Chondrocyte (in vitro differentiated cells): ENCODE results near the gene PANK1. TPM values are rescaled to one million over a fixed set of nuclear protein-coding genes. Genes with fewer than 3 reads are reported as not detected.

ENCODE experiments used
- DNase-seq: peaks from one replicate; pipeline ENCODE4 v3.0.0; 2021; ENCODE audit warnings: mixed read lengths, low spot score
- H3K27ac Mint-ChIP-seq: one replicate; pipeline ENCODE4 v1.8.0; 2021; ENCODE audit warnings: mild to moderate bottlenecking, moderate library complexity, mixed read lengths; ENCODE audit not compliant: unreplicated experiment
- H3K27me3 Mint-ChIP-seq: 2 replicates; pipeline ENCODE4 v1.8.0; 2021; ENCODE audit warnings: low read depth, mixed read lengths
- H3K36me3 Mint-ChIP-seq: 2 replicates; pipeline ENCODE4 v1.8.0; 2021; ENCODE audit warnings: low read depth, mixed read lengths
- H3K4me1 Mint-ChIP-seq: 2 replicates; pipeline ENCODE4 v1.8.0; 2021; ENCODE audit warnings: low read depth, mild to moderate bottlenecking, mixed read lengths
- H3K4me3 Mint-ChIP-seq: one replicate; pipeline ENCODE4 v1.8.0; 2021; ENCODE audit warnings: mild to moderate bottlenecking, moderate library complexity, mixed read lengths; ENCODE audit not compliant: unreplicated experiment
- H3K9me3 Mint-ChIP-seq: 2 replicates; pipeline ENCODE4 v1.8.0; 2021; ENCODE audit warnings: low read depth, mixed read lengths
- CTCF ChIP-seq: fragments of 200-600 bp; sonication (generic); IDR thresholded peaks from 2 replicates; pipeline ENCODE4 v1.5.0; 2021; ENCODE audit warnings: antibody characterized with exemption, mild to moderate bottlenecking, moderate library complexity
- total RNA-seq: library from RNA; stranded (reverse); gene quantifications from 3 replicates; pipeline ENCODE4 v1.2.1, GENCODE V29; 2021

Gene PANK1
- total RNA-seq, 1 donor from 2014 or later = 7.6 TPM

GRCh38 chr10:89613582-89613981 lies 31.5 kb downstream of the PANK1 start:
- Mint-ChIP-seq H3K36me3 (peaks cover 8% of the 10 kb centered on the region), H3K27me3 (no peaks in the 10 kb centered on the region), H3K27ac (no peak overlapping the region), H3K4me1 (peaks cover 9% of the 10 kb centered on the region), H3K4me3 (no peak overlapping the region), H3K9me3 (peaks cover under 1% of the 10 kb centered on the region)
- TF ChIP-seq CTCF = no peak
- no peak for DNase-seq

GRCh38 chr10:89611282-89611681 lies 33.8 kb downstream of the PANK1 start:
- no peaks in the 10 kb centered on the region for H3K9me3 Mint-ChIP-seq
- H3K27ac Mint-ChIP-seq = no peak overlapping the region
- TF ChIP-seq CTCF = no peak
- peaks cover 10% of the 10 kb centered on the region for H3K36me3 Mint-ChIP-seq
- H3K4me3 Mint-ChIP-seq = no peak overlapping the region
- H3K4me1 Mint-ChIP-seq = peaks cover 9% of the 10 kb centered on the region
- no peak for DNase-seq
- H3K27me3 Mint-ChIP-seq = no peaks in the 10 kb centered on the region

GRCh38 chr10:89609833-89610346 lies 35.2 kb downstream of the PANK1 start:
- no peak overlapping the region for H3K4me3 Mint-ChIP-seq
- H3K36me3 Mint-ChIP-seq = peaks cover 16% of the 10 kb centered on the region
- H3K27ac Mint-ChIP-seq = peak overlapping the region; percentile 22
- no peak for TF ChIP-seq CTCF
- no peaks in the 10 kb centered on the region for H3K9me3 Mint-ChIP-seq
- H3K27me3 Mint-ChIP-seq = no peaks in the 10 kb centered on the region
- no peak for DNase-seq
- H3K4me1 Mint-ChIP-seq = no peaks in the 10 kb centered on the region

- no peak for DNase-seq
- no peak overlapping the region for H3K27ac Mint-ChIP-seq
- no peak for TF ChIP-seq CTCF
- peaks cover 14% of the 10 kb centered on the region for H3K4me1 Mint-ChIP-seq
- H3K27me3 Mint-ChIP-seq = no peaks in the 10 kb centered on the region
- H3K4me3 Mint-ChIP-seq = no peak overlapping the region
- H3K36me3 Mint-ChIP-seq = peaks cover 12% of the 10 kb centered on the region
- H3K9me3 Mint-ChIP-seq = no peaks in the 10 kb centered on the region
Observed at GRCh38 chr10:89604200-89604599, 40.8 kb downstream of the PANK1 start.

- no peak for TF ChIP-seq CTCF
- Mint-ChIP-seq H3K36me3 (peaks cover 14% of the 10 kb centered on the region), H3K4me3 (no peak overlapping the region), H3K27me3 (no peaks in the 10 kb centered on the region), H3K9me3 (no peaks in the 10 kb centered on the region), H3K4me1 (peaks cover 14% of the 10 kb centered on the region), H3K27ac (no peak overlapping the region)
- no peak for DNase-seq
Observed at GRCh38 chr10:89602919-89603318, 42.1 kb downstream of the PANK1 start.
